NCI-H146 treated with DMSO at 0.1 percent for 48 hours (cell line): ENCODE measurements around the gene SLC39A6.
"Not testable (repeated sequence)": the region's sequence is repeated elsewhere in the genome, so short reads cannot be mapped to it uniquely, and the experiment has no call there.

Experiments used
- DNase-seq: peaks from one replicate; lab custom pipeline; 2025; ENCODE audit not compliant: unreplicated experiment; lab: John Stamatoyannopoulos, UW

Gene SLC39A6, protein sequence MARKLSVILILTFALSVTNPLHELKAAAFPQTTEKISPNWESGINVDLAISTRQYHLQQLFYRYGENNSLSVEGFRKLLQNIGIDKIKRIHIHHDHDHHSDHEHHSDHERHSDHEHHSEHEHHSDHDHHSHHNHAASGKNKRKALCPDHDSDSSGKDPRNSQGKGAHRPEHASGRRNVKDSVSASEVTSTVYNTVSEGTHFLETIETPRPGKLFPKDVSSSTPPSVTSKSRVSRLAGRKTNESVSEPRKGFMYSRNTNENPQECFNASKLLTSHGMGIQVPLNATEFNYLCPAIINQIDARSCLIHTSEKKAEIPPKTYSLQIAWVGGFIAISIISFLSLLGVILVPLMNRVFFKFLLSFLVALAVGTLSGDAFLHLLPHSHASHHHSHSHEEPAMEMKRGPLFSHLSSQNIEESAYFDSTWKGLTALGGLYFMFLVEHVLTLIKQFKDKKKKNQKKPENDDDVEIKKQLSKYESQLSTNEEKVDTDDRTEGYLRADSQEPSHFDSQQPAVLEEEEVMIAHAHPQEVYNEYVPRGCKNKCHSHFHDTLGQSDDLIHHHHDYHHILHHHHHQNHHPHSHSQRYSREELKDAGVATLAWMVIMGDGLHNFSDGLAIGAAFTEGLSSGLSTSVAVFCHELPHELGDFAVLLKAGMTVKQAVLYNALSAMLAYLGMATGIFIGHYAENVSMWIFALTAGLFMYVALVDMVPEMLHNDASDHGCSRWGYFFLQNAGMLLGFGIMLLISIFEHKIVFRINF

DNA sequence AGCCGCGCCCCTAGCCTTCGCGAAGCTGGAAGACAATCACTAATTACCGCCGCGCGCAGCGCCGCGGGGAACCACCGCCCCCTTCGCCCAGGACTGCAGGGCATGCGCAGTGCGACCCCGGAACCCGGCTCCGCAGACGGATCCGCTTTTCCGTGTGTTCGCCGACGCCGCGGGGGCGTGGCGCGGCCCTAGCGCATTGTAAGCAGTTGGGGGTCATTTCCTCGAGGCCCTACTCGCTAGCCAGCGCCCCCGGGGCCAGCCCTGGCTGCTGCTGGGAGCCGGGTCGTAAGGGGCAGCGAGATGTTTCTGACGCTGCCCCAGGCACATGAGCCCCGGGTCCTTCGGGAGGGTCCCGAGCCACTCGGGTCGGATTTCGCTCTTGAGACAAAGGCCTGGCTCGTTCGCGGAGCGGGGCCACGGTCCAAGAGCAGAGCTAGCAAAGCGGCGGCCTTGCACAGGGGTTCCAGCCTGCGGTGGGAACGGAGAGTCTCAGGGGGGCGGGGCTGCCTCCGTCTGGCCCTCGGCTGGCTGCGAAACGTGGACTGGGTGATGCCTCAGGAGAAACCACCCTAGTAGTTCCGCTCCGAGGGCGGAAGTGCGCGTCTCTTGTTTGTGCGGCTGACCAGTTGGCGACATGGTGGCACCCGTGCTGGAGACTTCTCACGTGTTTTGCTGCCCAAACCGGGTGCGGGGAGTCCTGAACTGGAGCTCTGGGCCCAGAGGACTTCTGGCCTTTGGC lies at the start of gene SLC39A6, which contains the start of gene ELP2:
Gene SLC39A6, minus strand, starts transcription at position 41 of the 739 bp plus-strand sequence. CDS start 2,333 bp downstream, outside the sequence.
Gene ELP2, plus strand, starts transcription at position 600 of the 739 bp plus-strand sequence. Its CDS starts 35 bp downstream, at position 635.
- peak; percentile 98 for DNase-seq

DNA sequence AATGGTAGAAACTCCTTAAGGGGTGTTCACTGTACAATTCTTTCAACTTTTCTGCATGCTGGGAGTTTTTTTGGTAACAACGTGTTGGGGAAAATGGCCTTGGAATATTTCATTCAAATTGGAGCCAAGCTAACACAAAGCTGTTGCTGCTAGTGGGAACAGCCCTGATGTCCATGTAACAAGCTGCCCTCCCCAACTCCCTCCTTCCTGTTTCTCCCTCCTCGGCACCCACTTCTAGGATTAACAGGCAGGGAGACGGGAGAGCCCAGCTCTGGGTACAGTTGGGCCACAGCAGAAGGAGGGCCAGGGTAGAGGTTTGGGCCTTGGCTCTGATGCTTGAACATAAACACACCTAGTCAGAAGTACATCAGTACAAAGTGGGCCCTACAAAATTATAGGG lies 48.8 kb upstream of the SLC39A6 start:
- no peak for DNase-seq

GRCh38 chr18:36176711-36177110 lies 47.6 kb upstream of the SLC39A6 start:
- no peak for DNase-seq

- DNase-seq = no peak
Observed at GRCh38 chr18:36176177-36176584, 47.0 kb upstream of the SLC39A6 start.

- DNase-seq = no peak
Observed at GRCh38 chr18:36175481-36175880, 46.3 kb upstream of the SLC39A6 start.

GRCh38 chr18:36169938-36170337 lies 40.8 kb upstream of the SLC39A6 start:
- DNase-seq = no peak

DNA sequence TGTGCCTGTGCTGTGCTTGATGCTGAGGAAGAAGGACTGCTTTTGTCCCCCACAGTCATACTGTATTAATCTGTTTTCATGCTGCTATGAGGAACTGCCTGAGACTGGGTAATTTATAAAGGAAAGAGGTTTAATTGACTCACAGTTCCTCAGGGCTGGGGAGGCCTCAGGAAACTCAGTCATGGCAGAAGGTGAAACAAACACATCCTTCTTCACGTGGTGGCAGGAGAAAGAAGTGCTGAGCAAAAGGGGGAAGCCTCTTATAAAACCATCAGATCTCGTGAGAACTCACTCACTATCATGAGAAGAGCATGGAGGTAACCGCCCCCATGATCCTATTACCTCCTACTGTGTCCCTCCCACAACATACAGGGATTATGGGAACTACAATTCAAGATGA lies 39.2 kb upstream of the SLC39A6 start:
- not testable (repeated sequence) for DNase-seq

DNA sequence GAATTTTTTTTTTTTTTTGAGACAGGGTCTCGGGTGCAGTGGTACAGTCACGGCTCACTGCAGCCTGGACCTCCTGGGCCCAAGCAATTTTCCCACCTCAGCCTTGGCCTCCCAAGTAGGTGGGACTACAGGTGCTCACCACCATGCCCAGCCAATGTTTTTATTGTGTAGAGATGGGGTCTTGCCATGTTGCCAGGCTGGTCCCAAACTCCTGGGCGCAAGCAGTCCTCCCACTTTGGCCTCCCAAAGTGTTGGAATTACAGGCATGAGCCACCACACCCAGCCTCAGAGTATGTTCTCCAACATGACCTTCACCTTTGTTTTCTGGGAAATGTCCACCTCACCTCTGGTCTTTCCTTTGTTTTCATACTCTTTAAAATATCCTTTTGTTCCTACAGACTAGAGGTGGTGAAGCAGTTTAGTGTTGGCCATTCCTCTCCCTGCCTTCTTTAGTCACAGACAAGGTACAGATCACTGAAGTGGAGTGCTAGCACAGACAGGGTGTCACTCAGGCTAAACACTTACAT lies 38.6 kb upstream of the SLC39A6 start:
- no peak for DNase-seq

DNA sequence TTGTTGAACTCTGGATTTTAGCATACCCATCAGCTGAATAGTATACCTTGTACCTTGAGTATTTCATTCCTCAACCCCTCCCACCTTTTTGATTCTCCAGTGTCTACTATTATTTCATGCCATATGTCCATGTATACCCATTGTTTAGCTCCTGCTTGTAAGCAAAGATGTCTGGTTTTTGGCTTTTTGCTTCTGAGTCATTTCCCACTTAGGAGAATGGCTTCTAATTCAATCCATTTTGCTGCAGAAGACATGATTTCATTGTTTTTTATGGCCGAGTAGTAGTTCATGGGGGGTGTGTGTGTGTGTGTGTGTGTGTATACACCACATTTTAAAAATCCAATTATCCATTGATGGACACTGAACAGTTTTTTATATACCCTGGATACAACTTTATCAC lies 33.8 kb upstream of the SLC39A6 start:
- DNase-seq = no peak

DNA sequence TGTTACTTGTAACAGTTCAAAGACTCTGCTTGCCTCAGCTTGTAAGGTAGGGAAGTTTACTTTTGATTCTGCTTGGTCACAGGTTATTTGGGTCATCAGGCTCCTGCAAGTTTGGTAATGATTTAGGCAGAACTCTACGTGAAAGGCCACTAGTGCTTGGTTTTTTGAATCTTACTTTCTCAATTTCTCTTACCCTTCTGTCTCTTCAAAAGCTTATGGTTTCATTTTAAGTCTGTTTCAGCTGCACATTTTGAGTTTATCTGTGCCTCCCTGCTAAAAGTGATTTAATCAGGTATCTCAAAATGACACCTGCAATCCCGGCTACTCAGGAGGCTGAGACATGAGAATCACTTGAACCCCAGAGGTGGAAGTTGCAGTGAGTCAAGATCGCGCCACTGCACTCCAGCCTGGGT lies 31.8 kb upstream of the SLC39A6 start:
- no peak for DNase-seq

DNA sequence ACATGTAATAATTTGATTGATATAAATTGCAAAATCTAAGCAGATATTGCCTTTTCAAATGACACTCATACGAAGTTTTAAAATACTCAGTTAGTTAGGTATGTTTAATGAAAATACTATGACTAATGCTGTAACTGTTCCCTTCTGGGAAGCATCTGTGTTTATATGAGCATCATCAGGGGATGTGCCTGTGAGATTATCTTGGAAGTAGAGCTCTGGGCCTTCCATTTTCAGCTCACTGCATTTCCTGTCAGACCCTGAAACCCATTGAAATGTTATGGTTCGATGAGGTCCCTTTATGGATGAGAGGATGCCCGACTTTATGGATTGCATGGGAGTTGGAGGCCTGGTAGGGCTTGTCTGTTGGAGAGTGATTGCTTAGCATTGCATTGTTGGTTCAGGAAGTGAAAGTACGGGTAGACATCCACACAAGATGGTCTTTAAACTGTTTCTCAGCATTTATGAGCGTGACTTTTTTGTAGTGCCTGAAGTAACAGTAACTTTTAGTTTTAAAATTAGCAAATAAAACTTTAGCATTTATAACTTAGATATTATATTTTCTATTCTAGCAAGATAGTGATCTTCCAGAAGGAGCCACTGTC lies 29.2 kb upstream of the SLC39A6 start:
- no peak for DNase-seq

GRCh38 chr18:36157441-36157840 lies 28.3 kb upstream of the SLC39A6 start:
- DNase-seq = no peak

GRCh38 chr18:36155851-36156757 lies 27.0 kb upstream of the SLC39A6 start:
- no peak for DNase-seq

- DNase-seq = no peak
Observed at GRCh38 chr18:36153771-36154170, 24.6 kb upstream of the SLC39A6 start.

DNA sequence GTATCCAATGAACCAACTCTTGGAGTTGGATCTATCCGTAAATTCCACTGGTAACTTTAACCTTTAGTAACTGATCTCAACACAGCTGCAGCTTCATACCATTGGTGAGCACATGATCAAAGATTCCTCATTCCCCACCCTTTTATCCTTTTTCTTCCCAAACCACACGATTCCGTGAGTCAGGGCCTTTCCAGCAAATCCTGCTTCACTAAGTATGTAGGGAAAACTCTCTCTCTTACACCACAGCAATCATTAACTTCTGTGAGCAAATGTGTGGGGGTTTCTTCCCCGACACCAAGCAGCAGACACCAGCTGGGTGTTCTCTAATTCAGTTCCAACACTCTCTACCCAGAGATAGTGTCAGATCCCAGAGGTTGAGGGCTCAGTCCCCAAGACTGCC lies 24.1 kb upstream of the SLC39A6 start:
- no peak for DNase-seq

DNA sequence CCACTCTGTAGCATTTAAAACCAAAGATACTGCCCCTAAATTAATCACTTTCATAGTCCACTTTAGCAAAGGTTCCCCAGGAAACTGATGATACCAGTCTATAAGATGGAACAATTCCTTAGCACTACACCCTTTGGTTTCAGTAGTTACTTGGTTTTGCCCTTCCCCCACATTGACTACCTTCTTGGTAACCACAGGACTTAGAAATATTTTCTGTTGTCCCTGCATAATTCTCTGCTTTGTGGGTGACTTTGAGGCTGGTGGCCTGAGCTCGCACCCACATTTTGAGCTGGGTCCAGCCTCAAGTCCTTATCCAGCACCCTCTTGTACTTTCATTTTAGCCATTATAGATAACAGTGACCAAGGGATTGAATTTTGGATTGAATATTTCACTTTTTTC lies 23.6 kb upstream of the SLC39A6 start:
- no peak for DNase-seq

GRCh38 chr18:36149514-36150289 lies 20.6 kb upstream of the SLC39A6 start:
- no peak for DNase-seq

DNA sequence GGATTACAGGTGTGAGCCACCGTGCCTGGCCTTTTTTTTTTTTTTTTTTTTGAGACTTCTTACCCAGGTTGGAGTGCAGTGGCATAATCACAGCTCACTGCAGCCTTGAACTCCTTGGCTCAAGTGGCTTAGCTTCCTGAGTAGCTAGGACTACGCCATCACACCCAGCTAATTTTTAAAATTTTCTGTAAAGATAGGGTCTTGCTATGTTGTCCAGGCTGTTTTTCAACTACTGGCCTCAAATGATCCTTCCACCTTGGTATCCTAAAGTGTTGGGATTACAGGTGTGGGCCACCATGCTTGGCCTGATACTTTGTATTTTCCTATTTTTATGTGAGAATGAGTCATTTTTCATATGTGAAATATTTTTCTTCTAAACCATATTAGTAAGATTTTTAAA lies 14.3 kb upstream of the SLC39A6 start:
- DNase-seq = no peak

- DNase-seq = no peak
Observed at GRCh38 chr18:36142751-36143150, 13.6 kb upstream of the SLC39A6 start.
